NCI-H2081 treated with DMSO at 0.1 percent for 48 hours (cell line): Measurements from ENCODE around the gene HS2ST1.
"Not testable (repeated sequence)": the region's sequence is repeated elsewhere in the genome, so short reads cannot be mapped to it uniquely, and the experiment has no call there.

ENCODE experiments used
- DNase-seq: peaks from one replicate; lab custom pipeline; 2025; lab: John Stamatoyannopoulos, UW

HS2ST1 gene

DNA sequence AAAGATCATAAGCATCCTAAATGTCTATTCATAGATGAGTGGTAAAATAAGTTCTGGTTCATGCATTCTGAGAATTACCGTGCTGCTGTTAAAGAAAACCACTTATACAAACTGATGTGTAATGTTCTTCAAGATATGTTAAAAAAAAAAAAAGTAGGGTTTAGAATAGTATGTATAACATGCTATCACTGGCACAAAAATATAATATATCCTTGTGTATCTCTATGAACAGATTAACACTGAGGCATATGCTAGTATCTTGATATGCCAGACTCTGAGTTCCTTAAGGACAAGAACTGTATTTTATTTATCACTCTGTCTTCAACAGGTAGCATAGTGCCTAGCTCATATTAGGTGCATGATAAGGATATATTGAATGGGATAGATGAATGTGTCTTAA is 108.9 kb downstream of the HS2ST1 start:
- DNase-seq, result no peak

DNA sequence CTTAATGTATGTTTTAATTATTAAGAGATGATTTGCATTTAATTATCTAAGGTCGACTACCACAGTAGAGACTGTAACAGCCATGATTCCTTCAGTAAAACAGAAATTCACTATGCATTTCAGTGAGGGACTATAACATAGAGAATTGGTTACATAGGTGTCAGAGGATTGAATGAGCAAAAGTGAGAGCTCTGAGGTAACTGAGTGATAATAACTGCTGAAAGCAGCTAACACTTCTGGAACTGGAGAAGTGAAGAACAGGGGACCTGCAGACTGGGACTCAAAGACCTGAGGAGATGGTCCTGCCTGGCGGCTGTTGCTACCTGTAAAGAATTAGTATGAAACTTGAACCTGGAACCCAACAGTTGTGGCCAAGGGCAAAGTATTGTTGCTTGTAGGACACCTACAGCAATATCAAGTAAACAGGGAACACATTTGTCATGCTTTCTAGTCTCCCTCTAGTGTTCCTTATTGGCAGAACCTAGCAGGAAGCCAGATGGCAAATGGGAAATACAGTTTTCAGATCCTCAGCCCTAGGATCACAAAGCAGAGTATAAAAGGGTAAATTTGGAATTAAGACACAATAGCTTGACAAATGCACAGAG is 110.6 kb downstream of the HS2ST1 start:
- DNase-seq, result no peak

DNA sequence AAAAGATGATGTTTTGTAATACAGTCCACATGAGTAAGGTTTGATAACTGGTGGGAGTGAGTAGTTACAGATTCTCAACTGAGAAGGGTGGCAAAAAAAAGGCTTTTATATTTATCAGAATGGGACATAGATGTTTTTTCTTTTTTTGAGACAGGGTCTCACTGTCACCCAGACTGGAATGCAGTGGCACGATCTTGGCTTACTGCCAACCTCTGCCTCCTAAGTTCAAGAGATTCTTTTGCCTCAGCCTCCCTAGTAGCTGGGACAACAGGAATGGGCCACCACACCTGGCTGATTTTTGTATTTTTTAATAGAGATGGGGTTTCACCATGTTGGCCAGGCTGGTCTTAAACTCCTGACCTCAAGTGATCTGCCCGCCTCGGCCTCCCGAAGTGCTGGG is 113.1 kb downstream of the HS2ST1 start:
- not testable (repeated sequence) for DNase-seq

DNA sequence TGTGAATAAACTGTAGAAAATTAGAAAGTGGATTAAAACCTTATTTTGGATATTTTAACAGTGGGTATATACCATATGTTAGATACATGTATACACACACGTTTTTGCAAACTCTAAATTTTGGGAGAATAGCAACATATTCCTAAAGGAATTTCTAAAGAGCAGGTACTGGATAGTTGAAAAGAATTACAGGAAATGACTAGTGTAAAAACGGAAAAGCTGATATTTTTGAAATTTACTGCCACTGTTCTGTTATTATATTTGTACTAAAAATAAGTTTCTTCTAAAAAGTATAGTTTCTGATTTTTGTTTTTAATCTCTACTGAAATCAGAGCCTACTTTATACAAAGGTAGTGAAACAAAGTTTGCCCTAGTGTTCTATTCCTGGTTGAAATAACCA is 114.1 kb downstream of the HS2ST1 start:
- DNase-seq, result no peak

DNA sequence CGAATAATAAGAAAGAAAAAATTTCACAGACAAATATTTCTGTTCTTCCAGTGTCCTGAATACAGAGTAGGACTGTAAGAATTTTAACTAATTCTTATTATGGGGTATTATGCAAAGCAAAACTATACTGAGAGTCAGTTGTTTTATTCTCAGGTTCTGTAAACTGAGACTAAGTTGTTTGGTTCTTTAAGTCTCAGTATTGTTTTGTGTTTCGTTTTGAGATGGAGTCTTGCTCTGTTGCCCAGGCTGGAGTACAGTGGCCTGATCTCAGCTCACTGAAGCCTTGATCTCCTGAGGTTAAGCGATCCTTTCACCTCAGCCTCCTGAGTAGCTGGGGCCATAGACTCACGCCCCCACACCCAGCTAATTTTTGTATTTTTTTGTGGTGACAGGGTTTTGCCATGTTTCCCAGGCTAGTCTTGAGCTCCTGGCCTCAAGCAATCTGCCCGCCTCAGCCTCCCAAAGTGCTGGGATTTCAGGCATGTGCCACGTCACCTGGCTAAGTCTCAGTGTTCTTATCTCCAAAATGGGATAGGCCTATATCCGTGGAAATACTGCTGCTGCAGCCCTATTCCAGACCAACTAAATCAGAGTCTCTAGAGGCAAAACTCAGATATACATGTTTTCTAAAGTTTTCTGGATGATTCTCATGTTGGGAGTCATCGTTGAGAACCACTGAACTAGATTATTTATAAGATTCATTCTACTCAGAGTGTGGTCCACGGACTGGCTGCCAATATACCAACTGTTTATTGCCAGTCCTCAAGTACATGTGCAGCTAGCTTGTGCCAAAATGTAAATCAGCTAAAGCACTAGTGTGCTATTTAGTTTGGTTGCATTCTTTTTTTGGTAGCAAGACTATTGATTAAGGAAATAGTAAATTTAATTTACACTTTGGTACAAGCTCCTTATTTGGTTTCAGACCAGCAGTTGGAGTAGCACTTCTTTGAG is 116.6 kb downstream of the HS2ST1 start:
- DNase-seq, result no peak

DNA sequence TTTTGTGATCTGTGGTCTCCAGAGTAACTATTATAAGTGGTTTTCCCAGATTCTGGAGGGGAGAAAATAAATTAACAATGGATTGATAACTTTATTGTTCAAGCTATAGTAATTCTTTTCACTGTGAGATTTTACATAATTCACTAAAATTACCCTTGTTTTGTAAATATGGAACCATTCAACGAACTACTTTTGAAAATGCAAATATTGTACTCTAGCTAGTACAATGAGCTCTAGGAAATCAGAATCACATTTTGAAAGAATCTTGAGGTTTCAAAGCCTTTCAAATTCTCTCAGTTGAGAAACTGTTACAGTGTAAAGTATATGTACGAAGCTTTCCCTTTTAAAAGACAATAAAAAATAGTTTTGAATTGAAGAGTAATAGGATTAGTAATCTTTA is 119.9 kb downstream of the HS2ST1 start:
- DNase-seq, result no peak

DNA sequence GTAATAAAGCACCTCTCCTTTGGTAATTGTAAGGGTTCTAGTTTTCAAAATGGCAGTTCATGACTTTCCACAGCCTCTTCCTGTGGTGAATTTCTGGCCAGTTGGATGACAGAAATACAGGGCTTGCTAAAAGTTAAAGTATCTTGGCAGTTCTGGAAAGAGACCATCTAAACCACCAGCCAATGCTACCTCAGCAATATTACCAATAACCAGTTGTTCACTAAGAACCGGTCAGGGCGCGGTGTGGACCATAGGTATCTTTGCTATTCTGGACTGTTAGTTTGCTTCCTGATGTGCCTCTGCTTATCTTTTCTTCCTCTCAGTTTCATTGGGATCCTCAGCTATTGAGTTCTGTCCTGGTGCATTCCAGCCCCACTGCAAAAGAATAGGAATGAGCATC is 124.7 kb downstream of the HS2ST1 start:
- no peak for DNase-seq

DNA sequence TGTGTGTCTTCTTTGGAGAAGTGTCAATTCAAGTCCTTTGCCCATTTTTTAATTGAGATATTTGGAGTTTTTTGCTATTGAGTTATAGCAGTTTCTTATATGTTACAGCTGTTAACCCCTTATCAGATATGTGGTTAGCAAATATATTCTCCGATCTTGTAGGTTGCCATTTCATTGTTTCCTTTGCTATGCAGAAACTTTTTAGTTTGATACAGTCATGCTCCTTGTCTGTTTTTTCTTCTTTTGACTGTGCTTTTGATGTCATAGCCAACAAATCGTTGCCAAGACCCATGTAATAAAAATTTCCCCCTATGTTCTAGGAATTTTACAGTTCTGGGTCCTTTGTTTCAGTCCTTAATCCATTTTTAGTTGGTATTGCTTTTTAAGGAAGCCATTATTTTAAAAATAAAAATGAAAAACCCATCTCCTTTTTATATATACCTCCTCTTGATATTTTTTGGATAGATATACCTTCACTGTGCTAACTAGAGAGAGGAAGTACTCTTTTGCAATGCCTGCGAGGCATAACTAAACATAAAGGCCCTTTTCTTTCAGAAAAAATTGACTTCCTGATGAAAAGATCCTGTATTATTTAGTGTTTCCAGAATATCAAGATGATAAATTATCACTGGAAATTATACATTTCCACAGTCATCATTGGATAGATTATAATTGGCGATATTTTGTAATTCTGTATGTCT is 127.8 kb downstream of the HS2ST1 start:
- DNase-seq, result no peak

DNA sequence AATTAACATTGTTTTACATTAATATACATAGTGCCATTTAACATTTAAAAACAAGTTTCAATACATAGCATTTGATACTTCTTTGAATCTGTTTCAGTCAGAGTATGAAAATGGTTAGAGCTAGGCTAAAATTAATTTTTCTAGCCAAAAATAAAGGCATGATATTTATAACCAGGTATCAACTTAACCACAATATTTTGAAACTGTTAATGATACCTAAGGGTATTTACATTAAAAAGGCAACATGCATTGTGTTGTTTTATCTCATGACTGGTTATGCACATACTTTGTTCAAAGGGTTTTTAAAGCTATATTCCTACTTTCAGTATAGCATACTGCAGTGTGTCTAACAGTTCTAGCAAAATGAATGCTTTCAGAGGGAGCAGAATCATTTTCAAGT is 130.0 kb downstream of the HS2ST1 start:
- DNase-seq, result no peak

DNA sequence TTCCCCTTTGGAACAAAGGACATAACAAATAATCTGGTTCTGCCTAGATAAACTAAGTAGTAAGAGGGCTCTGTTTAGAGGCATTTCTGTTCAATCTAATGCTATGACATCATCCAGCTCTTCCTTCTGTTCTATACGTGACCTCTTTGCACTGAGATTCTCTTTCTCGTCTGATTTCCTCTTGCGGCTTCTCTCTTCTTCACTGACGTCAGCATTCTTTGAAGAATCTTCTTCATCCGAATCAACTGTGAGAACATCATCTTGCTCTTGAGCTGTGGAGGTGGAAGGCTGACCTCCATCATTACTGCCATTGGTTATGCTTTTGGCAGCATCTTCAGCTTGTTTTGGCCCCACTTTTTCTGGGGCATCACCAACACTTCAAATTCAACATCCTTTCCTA is 130.4 kb downstream of the HS2ST1 start:
- DNase-seq, result no peak

DNA sequence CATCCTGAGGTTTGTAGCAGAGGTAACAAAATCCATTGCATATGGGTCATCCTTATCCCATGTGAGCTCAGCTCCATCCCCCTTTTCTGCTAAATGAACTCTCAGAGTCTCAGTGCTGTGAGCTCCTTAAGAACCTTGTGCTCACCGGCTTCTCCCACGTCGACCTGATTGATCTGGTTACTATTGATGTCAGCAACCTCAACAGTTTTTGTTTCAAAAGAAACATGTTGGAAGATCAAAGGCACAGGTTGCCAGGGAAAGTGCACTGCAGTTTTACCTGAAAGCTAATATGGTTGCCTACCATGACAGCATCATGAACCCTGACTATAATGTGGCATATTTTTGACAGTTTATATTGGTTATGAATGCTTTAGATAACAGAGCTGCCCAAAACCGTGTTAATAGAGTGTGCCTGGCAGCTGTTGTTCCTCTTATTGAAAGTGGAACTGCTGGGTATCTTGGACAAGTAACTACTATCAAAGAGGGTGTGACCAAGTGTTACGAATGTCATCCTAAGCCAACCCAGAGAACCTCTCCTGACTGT is 131.4 kb downstream of the HS2ST1 start:
- no peak for DNase-seq

DNA sequence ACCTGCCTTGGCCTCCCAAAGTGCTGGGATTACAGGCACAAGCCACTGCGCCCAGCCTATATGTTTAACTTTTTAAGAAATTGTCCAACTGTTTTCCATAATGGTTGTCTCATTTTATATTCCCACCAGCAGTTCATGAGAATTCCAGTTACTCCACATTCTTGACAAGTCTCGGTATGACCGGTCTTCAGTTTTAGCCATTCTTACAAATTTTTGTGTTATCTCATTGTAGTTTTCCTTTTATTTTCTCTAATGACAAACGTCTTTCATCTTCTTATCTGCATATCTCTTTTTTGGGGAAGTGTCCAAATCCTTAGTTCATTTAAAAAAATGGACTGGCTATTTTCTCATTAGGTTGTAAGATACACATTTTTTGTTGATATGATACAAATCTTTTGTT is 132.5 kb downstream of the HS2ST1 start:
- no peak for DNase-seq

DNA sequence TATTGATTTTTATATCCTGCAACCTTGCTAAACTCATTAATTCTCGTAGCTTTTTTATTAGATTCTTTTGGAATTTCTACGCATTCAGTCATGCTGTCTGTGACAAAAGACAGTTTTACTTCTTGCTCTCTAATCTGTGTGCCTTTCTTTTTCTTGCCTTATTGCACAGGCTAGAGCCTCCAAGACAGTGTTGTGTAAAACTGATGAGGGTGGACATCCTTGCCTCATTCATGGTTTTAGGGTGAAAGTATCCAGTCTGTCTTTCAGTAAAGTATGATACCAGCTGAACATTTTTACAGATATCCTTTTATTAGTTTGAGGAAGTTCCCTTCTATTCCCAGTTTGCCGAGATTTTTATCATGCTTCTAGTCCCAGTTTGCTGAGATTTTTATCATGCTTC is 133.8 kb downstream of the HS2ST1 start:
- no peak for DNase-seq

DNA sequence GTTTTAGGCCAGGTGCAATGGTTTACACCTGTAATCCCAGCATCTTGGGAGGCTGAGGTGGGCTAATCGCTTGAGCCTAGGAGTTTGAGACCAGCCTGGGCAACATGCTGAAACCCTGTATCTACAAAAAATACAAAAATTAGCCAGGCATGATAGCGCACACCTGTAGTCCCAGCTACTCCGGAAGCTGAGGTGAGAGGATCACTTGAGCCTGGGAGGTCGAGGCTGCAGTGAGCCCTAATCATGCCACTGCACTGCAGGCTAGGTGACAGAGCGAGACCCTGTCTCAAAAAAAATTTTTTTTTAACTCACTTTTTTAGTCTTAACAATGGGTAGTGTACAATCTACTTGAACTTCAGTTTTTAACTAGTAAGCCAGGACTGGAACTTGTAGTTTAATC is 137.5 kb downstream of the HS2ST1 start:
- no peak for DNase-seq

DNA sequence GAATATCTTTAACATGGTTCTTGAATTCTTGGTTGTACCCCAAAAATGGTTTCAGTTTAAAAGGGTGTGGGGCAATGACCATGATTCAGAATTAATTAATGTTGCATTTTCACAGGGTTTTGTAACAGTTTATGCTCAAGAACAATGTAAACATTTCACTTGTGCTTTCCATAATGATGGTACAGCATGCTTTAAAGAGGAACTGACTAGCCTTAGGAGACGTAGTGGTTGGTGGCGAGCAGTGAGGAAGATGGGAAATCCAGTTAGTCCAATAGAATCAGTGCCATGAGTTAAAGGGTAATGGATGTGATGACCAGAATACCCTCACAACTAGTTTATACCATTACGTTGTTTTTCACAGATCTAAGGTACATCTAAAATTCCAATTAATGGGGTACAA is 138.0 kb downstream of the HS2ST1 start:
- DNase-seq, result no peak

DNA sequence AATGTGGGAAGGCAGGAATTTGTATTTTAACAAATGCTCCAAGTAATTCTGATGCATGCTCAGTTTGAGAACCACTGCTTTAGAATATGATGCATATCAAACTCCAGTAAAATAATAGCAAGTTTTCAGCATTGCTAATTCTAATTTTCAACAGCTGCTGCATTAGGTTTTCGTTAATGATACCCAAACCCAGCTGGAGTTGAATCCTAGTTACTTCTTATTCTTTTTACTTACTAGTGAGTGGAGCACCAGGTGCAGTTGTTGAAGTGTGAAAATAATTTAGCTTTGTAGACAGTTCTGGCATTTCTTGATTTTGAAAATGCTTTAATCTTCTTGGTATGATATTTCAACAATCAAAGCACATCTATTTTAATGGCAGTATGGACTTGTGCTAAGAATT is 138.5 kb downstream of the HS2ST1 start:
- no peak for DNase-seq

DNA sequence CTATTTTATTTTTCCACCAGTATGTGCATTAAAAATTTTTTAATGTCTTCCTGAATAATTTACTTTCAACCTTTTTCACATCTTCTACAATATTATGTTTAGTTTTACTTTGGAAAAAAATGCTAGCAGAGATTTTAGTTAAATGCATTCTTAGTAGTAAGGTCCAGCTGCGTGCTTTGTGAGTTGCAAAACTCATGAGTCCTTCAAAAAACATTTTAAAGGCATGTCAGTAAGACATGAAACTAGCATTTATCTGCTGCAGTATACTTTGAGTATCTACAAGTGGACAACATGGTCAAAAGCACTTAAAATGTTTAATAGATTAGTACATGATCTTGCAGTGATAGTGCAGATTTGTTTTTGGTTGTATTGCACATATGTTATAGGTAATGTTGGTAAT is 139.0 kb downstream of the HS2ST1 start:
- DNase-seq, result no peak

DNA sequence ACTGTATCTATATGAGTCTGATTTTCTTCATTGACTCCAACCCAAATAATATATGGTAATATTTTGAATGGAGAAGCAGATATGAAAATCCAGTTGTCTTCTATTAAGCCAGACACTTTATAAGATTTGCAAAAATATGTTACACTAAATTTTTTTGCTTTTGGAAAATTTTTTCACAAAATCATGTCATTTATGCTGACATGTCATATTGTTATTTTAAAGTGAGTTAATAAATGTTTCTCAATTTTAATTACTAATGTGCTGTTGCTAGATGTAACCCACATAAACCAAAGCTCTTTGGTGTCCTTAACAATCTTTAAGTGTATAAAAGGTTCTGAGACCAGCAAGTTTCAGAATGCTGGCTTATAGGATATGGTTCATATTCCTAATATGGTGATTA is 142.5 kb downstream of the HS2ST1 start:
- DNase-seq, result no peak

DNA sequence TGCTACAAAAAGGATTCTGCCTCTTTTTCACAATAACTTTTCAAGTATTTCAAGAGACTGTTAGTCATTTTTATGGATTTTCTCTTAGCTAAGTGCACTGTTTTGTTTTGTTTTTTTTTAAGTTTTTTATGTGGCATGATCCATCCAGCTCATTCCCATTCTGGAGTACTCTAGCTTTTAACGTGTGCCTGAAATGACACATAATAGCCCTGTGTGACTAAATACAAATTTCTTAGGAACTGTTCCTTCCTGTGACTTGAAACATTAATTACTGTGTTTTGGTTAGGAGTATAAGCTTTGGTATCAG is 143.9 kb downstream of the HS2ST1 start:
- no peak for DNase-seq

DNA sequence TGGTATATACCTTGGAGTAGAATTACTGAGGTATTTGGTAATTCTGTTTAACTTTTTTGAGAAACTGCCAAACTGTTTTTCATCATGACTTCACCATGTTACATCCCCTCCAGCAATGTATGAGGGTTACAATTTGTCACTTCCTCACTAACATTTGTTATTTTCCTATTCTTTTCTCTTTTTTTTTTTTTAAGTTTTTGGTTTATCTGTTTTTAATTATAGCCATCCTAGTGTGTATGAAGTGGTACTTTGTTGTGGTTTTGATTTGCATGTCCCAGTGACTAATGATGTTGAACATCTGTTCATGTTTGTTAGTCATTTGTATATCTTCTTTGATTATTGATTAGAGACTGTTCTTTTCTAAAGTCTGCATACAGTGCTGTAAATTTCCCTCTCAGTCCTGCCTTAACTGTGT is 147.3 kb downstream of the HS2ST1 start:
- no peak for DNase-seq

DNA sequence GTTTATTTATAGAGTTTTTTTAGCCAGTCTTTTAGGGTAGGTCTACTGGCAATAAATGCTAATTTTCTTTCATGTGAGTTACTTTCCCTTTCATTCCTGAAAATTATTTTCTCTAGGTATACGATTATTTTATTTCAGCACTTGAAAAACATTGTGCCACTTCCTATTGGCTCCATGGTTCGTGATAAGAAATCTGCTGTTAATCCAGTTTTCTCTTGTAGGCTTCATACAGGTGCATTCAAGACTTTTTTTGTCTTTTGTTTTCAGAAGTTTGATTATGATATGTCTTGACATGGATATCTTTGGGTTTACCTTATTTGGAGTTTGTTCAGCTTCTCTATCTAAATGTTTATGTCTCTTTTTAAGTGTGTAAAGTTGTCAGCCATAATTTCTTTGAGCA is 148.3 kb downstream of the HS2ST1 start:
- DNase-seq, result no peak

DNA sequence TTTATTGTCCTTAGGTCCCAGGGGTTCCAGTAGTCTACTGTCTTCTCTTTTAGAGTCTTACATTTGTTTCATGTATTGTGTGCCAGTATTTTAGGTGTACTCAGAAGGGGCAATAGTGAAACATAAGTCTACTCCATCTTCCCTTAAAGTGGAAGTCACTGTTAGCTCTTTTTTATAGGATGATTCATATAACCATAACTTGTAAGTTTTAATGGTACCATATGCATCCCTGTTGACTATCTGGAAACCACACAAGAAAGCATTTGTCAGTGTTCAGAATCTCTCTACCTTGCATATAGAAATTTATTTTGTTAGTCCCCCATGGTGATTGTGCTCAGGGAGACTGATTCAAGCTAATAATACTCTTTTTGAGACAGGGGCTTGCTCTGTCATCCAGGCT is 149.9 kb downstream of the HS2ST1 start:
- no peak for DNase-seq

DNA sequence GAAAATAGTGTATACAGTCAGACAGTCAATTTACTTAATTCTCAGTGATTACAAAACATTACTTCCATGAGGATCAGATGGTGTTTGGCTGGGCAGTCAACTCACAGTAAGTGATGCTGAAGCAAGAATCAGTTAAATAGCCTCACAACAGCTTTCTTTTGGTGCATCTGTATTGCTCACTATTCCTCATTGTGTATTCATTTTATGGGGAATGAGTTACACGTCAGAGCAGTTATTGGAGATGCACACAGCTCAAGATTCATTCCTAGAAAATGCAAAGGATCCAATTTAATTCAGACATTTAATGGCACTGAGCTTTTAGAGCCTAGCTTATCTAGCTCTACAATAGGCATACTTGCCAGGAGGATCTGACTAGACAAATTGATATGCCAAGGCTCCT is 150.6 kb downstream of the HS2ST1 start:
- no peak for DNase-seq
